Right kidney (tissue), 9 donors: ENCODE data around the gene PIGK.
"Not testable (repeated sequence)": the region's sequence is repeated elsewhere in the genome, so short reads cannot be mapped to it uniquely, and the experiment has no call there.

Experiments
- DNase-seq: peaks from one replicate; pipeline ENCODE4 v3.0.0-alpha.2; 2016
- long read RNA-seq, 8 donors: transcript quantifications; one replicate each; lab custom pipeline, GENCODE V29; 2026

The PIGK gene
- long read RNA-seq, donor 1, full-length matches to known transcripts: 20 of 3,344 reads
- long read RNA-seq, donor 1, partial matches to known transcripts: 3,313 of 3,344 reads
- long read RNA-seq, donor 1, other reads (novel, unspliced or antisense): 11 of 3,344 reads
- long read RNA-seq, donor 2, full-length matches to known transcripts: 9 of 19 reads
- long read RNA-seq, donor 2, partial matches to known transcripts: 10 of 19 reads
- long read RNA-seq, donor 2, other reads (novel, unspliced or antisense): 0 of 19 reads
- long read RNA-seq, donor 3, full-length matches to known transcripts: 5 of 5 reads
- long read RNA-seq, donor 3, partial matches to known transcripts: 0 of 5 reads
- long read RNA-seq, donor 3, other reads (novel, unspliced or antisense): 0 of 5 reads
- long read RNA-seq, donor 4, full-length matches to known transcripts: 14 of 14 reads
- long read RNA-seq, donor 4, partial matches to known transcripts: 0 of 14 reads
- long read RNA-seq, donor 4, other reads (novel, unspliced or antisense): 0 of 14 reads
- long read RNA-seq, donor 5, full-length matches to known transcripts: 11 of 16 reads
- long read RNA-seq, donor 5, partial matches to known transcripts: 5 of 16 reads
- long read RNA-seq, donor 5, other reads (novel, unspliced or antisense): 0 of 16 reads
- long read RNA-seq, donor 6, full-length matches to known transcripts: 12 of 1,533 reads
- long read RNA-seq, donor 6, partial matches to known transcripts: 1,521 of 1,533 reads
- long read RNA-seq, donor 6, other reads (novel, unspliced or antisense): 0 of 1,533 reads
- long read RNA-seq, donor 7, full-length matches to known transcripts: 7 of 3,013 reads
- long read RNA-seq, donor 7, partial matches to known transcripts: 3,006 of 3,013 reads
- long read RNA-seq, donor 7, other reads (novel, unspliced or antisense): 0 of 3,013 reads
- long read RNA-seq, donor 8, full-length matches to known transcripts: 9 of 16 reads
- long read RNA-seq, donor 8, partial matches to known transcripts: 7 of 16 reads
- long read RNA-seq, donor 8, other reads (novel, unspliced or antisense): 0 of 16 reads

GRCh38 chr1:77219166-77219887 lies at the start of gene PIGK:
Gene PIGK, minus strand, starts transcription at chr1:77219430. Its CDS starts 28 bp downstream, at chr1:77219402.
- peak; percentile 83 for DNase-seq

GRCh38 chr1:77267035-77267434 lies 47.8 kb upstream of the PIGK start:
- no peak for DNase-seq

DNA sequence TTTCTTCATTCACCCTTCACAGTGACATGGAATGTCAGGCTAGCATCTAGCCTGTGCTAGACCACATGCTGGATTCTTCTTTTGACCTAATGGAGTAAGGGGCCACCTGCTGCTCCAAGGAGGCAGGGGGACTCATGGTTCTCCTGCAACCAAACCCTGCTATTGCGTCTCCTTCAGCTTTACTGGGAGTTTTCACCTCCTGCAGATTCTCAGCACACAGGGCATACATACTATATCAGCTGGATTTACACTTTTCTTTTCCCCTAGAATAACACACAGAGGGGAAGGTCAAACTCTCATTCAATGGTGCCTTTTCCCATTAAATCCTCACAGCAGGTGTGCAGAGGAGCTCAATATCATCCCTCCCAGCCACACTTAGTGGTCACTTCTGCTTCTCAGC lies 46.0 kb upstream of the PIGK start:
- no peak for DNase-seq

DNA sequence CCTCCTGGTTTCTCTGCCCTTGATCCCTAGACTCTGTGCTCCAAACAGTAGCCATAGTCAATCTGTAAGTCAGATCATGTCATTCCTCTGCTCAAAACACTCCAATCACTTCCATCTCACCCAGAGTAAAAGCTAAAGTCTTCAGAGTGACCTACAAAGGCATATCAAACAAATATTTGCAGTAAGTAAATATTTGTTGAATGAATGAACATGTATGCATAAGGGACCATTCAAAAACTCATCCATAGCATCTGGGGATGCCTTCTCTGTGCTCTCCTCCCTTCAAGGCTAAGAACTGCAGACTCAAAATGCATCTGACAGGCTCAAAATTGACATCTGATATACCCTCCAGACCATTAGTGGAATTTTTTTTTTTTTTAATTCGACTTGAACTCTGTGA lies 44.5 kb upstream of the PIGK start:
- no peak for DNase-seq

GRCh38 chr1:77253211-77253610 lies 34.0 kb upstream of the PIGK start:
- no peak for DNase-seq

- no peak for DNase-seq
Measured at GRCh38 chr1:77250126-77250525, 30.9 kb upstream of the PIGK start.

DNA sequence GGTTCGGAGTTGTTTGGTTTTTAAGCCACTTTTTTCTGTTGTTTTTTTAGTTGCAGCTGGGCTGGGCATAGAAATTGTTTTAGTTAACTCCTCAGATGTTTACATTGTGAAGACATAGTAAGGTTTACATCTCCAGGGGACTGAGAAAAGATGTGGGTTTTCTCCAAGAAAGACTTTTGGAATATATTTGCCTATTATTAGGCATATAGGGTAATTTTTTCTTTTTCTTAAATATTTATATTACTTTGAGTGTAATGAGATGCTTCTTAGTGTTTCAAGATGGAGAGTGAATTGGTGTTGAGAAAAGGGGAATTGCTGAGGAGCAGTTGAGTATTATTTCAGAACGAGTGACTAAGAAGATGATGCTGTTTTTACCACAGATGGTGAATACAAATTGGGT lies 26.6 kb upstream of the PIGK start:
- no peak for DNase-seq

DNA sequence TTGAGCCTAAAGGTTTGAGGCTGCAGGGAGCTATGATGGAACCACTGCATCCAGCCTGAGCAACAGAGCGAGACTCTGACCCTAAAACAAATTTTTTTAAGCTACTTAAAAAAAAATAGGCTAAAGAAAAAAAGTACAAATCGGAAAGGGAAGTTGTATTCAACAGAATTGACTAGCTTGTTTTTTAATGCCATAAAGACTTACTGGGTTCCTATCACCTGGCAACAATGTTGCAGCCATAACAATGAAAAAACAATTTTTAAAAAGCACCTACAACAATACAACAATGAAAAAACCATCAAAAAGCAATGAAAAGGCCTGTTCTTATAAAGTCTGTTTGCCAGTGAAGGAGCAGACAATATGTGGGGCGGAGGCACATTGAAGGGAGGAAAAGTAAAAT lies 20.1 kb upstream of the PIGK start:
- no peak for DNase-seq

DNA sequence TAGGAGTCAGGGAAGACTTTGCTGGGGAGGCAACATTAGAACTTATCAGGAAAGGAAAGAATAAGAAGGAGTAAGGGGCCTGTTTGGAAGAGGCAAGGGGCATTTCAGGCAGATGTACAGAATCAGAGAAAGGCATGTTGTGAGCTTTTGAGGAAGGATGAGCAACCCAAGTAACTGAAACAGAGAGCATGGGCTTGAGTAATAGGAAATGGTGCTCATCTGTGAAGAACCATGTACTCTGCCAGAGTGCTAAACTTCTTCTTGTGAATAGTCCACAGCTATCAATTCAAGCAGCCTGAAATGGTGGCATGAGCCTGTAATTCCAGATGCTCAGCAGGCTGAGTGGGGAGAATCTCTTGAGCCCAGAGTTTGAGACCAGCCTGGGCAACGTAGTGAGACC lies 19.2 kb upstream of the PIGK start:
- DNase-seq: no peak

- DNase-seq: no peak
Measured at GRCh38 chr1:77234943-77235342, 15.7 kb upstream of the PIGK start.

- DNase-seq: no peak
Measured at GRCh38 chr1:77234096-77234495, 14.9 kb upstream of the PIGK start.

DNA sequence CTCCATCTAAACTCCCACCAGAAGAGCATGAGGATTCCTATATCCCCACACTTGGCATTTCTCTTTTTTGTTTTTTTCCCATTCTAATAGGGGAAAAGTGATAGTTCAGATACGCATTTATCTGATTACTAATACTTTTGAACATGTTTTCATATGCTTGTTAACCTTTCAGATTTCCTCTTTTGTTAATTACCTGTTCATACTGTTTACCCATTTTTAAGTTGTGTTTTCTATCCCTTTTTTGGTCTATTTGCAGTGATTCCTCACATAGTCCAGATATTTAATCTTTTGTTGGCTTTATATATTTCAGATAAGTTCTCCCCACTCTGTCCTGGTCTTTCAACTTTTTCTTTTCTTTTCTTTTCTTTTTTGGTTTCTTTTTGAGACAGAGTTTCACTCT lies 13.6 kb upstream of the PIGK start:
- DNase-seq: no peak

- no peak for DNase-seq
Measured at GRCh38 chr1:77230051-77230450, 10.8 kb upstream of the PIGK start.

- no peak for DNase-seq
Measured at GRCh38 chr1:77228836-77229235, 9.6 kb upstream of the PIGK start.

DNA sequence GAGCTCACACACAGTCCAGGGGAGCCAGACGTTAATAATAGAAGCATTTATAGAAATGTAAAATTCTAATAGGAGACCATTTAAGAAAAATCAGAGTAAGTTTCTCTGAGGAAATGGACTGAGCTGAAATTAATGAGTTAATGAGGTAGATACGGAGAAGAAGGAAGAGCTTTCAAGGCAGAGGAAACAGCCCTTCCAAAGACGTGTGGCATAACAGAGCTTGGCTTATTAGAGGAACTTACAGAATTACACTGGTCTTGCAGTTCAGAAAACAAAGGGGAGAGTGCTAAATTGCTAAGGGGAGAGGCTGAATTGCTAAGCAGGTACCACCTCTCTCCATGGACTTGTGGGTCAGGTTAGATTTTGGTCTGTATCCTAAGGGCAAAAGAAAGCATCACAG lies 8.2 kb upstream of the PIGK start:
- no peak for DNase-seq

GRCh38 chr1:77222496-77222895 lies 3.3 kb upstream of the PIGK start:
- DNase-seq: no peak

DNA sequence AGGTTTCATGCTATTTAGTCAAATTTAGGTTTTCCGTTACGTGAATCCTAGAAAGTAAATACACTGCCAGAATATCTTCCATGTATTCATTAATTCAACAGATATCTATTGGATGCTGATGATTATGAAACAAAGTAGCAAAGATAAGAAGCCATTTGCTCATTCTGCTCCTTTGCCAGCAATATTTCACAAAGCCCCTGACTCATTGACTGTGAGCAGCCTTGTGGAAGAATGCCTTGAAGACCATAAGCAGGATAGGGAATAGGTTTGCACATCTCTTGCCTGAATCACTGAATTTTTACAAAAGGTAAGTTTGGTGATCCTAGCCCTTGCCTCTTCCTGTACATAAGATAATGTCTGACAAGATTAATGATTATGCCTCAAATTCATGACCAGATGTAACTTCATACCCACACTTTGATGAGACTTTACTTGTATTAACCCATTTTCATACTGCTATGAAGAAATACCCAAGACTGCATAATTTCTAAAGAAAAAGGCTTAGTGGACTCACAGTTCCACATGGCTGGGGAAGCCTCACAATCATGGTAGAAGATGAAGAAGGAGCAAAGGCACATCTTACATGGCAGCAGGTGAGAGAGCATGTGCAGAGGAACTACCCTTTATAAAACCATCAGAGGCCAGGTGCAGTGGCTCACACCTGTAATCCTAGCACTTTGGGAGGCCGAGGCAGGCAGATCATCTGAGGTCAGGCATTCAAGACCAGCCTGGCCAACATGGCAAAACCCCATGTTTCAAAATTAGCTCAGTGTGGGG lies 1.6 kb upstream of the PIGK start:
- DNase-seq: no peak

DNA sequence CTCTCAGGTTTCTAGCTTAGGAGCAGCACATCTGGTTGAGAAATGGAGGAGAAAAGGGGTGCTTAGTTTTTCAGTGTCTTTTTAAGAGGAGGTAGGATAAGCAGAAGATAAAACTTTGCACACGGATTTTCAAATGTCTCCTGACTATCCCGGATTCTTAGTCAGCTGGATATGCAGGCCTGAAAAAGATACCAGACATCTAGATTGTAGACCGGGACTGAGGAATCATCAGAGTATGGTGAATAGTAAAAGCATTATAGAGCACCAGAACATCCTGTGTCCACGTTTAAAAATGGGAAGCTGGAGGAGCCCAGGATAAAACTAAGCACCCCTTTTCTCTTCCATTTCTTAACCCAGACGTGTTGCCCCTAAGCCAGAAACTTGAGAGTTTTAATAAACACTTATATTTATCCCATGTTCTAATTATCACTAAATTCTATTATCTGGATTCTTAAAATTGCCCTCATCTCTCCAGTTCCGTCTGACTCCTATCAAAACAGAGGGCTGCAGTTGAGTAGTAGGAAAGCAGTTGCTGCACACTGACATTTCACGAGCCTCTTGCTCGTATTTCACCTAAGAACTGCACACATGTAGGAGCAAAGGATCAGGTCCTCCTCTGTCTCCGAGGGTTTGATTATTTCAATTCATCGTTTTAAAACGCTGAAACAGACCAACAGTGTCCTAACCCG lies 609 bp downstream of the PIGK start:
- no peak for DNase-seq

DNA sequence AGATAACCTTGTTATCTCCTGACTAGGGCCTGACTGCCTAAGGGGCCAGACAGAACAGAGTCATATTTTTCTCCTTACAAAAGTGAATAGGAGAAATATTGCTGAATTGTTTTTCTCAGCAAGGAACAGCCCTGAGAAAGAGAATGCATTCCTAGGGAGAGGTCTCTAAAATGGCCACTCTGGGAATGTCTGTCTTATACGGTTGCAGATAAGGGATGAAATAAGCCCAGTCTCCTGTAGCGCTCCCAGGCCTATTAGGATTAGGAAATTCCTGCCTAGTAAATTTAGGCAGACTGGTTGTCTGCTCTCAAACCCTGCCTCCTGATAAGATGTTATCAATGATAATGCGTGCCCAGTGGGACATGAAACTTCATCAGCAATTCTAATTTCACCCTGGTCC lies 15.2 kb downstream of the PIGK start:
- DNase-seq: not testable (repeated sequence)

- no peak for DNase-seq
Measured at GRCh38 chr1:77202751-77203150, 16.5 kb downstream of the PIGK start.

- DNase-seq: no peak
Measured at GRCh38 chr1:77200806-77201205, 18.4 kb downstream of the PIGK start.
